GM21447 (cell line): ENCODE results near the gene CAPN9.
"Not testable (repeated sequence)": the region's sequence is repeated elsewhere in the genome, so short reads cannot be mapped to it uniquely, and the experiment has no call there.

ENCODE experiments used
- ATAC-seq: cut with Tn5 transposase; IDR thresholded peaks from one replicate; pipeline ENCODE4 v1.9.1; 2021; ENCODE audit not compliant: unreplicated experiment

Gene CAPN9

DNA sequence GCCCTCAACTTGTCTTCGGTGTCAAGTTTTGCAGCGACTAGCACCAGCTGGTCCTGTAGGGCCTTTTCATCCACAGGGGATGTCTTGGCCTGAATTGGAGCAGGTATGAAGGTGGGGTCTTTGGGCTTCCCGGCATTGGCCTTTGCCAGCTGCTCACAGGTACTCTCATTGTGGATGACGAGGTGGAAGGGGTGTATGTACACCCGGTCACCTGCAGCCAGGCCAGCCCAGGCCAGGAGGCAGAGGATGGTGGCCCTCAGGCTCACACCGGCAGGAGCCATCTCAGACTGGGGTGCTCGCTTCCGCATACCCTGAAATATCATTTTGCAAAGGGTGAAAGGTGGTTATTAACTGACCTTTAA, 36.7 kb upstream of the CAPN9 start:
- no peak for ATAC-seq

DNA sequence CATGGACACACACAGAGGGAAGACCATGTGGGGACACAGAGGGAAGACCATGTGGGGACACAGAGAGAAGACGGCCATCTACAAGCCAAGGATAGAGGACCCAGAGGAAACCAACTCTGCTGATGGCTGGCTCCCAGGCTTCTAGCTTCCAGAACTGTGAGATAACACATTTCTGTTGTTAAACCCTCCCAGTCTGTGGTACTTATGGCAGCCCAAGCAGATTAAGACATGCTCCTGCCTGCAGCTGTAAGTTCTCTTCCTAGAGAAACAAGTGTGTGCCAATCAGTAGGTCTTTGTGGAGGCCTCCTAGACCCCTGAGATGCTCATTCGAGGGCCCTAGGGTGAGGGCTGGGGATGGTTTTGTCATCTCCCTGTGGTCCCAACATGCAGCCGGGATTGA, 35.9 kb upstream of the CAPN9 start:
- ATAC-seq = no peak

DNA sequence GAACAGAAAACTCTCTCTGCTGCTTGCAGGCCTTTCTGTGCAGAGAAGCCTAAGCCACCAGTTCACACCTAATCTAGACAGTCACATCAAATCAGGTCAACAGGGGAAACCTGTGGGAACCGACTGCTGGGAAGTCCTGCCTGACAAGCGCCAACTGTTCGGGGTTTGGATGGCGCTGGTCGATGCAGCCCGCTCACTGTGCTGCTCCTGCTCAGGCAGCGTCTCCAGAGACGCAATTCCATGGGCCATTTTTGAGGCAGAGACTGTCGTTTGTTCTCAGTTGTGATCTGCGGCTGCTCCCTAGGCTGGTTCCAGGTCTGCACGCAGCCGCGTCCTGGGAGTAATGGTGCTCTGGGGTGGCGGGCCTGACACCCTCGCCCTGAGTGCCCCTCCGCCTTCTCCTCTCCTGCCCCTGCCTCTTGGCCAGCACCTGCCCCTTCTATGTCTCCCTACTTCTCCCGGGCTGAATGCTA, 34.7 kb upstream of the CAPN9 start:
- ATAC-seq = no peak

DNA sequence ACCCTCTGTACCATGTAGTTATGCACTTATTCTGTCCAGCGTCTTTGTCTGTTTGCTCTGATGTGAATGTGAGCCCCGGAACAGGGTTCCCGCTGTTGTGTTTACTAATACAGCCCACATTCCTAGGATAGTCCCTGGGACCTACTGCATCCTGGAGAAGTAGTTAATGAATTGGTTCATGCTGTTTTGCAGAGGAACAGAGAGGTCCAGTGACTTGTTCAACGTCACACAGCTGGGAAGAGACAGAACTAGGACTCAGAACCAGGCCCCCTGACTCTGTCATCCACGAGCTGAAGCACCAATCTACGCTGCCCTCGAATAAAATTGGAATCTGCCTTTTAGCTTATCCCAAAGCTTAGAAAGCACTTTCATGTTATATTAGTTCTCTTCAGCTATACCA, 34.0 kb upstream of the CAPN9 start:
- no peak for ATAC-seq

DNA sequence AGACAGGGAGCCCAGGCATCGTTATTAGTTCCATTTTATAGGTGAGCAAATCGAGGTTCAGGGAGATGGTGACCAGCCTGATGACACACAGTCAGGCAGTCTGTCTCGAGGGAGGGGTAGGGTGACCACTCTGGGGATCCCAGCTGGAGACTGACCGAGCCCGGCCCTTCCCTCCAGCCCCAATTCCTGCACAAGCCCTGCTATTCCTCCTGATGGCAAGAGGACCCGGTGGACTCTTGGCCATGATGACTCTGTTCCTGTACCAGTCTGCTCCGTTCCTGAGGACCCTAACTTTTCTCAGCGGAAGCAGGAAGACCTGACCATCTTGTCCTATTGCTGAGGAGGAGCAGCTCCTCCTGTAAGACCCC, 33.7 kb upstream of the CAPN9 start:
- ATAC-seq = no peak

DNA sequence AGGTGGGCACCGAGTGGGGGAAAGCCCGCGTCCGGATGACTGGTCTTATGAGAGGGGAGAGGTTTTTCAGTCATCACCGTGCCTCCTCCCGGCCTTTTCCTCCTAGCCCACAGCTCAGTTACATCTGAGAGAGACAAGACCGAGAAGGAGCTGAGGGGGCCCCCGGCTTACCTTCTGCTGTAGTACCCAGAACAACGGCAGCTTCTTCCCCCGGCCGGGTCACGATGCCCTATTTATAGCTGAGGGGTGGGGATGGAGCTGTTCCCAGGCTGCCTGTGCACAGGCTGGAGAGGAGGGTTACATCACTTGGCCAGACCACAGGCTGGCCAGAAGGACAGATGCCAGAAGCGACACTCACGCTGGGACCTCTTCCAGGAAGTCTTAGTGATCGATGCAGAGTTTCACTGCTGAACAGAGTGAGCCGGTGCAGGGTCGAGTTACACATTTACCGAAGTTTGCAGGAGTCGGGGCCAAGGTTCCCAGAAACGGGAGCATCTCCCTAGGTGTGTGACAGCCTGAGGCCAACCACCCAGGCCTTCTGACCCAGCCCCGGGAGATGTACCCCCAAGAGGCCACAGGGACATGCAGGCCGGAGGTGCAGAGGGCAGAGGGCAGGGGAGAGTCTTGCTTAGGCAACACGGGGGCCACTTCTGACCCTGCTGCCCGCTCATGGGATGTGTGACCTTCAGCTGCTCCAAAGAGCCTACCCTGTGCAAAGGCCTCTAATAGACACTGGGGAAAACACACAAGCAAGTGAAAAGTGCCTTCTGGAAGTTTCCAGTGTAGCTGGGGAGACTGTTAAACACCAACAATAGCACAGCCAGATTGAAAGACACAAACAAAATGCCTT, 33.0 kb upstream of the CAPN9 start, which contains the start of gene AGT:
TSS of gene AGT (minus strand) at position 208 of the 850 bp plus-strand sequence. CDS start 3,299 bp downstream, outside the sequence.
- no peak for ATAC-seq

DNA sequence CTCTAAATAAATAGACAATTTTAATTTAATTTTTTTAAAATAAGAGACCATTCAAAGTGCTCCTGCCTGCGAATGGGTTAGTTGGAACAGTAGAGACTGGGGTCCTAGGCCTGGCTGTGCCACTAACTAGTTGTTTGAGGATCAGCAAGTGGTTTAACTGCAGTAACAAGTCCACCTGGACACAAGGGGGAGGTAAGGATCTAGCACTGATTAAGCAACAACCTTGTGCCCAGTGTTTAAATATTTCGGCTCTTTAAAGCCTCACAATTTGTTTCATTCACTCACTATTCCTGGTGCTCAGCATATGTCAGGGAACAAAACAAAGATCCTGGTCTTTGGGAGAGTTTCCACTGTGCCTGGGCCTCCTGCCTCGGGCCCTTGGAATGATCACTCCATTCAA, 31.7 kb upstream of the CAPN9 start:
- ATAC-seq = no peak

DNA sequence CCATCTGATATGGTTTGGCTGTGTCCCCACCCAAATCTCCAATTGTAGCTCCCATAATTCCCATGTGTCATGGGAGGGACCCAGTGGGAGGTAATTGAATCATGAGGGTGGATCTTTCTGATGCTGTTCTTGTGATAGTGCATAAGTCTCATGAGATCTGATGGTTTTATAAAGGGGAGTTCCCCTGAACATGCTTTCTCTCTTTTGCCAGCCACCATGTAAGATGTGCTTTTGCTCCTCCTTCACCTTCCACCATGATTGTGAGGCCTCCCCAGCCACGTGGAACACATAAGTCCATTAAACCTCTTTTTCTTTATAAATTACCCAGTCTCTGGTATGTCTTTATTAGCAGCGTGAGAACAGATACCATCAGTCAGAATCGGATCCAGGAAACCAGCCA, 30.7 kb upstream of the CAPN9 start:
- not testable (repeated sequence) for ATAC-seq

DNA sequence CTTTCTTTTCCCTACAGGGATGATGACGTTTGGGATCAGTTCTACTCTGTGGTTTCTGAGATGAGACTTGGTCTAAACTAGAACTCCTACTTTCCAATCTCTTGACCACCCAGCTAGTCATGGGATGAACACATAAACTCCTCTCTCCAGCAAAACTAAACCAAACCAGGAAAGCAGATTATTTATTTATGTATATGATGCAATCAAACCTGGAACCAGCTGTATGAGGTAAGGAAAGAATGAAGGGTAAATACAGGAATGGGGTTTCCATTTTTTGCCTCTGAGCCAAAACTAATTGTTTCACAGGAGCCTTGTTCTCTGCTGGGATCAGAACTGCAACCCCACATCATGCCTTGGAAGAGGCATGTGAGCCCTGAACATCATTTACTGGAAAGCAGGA, 29.9 kb upstream of the CAPN9 start:
- no peak for ATAC-seq

DNA sequence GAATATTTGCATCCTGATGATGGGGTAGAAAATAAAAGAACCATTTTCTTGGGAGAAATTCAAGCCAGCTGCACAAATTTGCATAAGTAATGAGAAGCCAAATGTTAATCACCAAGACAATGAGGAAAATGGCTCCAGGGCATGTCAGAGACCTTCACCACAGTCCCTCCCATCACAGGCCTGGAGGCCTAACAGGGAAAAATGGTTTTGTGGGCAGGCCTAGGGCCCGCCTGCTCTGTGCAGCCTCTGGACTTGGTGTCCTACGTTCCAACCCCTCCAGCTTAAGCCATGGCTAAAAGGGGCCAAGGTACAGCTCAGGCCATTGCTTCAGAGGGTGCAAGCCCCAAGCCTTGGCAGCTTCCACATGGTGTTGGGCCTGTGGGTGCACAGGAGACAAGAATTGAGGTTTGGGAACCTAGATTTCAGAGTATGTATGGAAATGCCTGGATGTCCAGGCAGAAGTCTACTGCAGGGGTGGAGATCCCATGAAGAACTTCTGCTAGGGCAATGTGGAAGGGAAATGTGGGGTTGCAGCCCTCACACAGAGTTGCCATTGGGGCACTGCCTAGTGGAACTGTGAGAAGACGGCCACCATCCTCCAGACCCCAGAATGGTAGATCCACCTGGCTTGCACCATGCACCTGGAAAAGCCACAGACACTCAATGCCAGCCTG, 25.2 kb upstream of the CAPN9 start:
- ATAC-seq = not testable (repeated sequence)

DNA sequence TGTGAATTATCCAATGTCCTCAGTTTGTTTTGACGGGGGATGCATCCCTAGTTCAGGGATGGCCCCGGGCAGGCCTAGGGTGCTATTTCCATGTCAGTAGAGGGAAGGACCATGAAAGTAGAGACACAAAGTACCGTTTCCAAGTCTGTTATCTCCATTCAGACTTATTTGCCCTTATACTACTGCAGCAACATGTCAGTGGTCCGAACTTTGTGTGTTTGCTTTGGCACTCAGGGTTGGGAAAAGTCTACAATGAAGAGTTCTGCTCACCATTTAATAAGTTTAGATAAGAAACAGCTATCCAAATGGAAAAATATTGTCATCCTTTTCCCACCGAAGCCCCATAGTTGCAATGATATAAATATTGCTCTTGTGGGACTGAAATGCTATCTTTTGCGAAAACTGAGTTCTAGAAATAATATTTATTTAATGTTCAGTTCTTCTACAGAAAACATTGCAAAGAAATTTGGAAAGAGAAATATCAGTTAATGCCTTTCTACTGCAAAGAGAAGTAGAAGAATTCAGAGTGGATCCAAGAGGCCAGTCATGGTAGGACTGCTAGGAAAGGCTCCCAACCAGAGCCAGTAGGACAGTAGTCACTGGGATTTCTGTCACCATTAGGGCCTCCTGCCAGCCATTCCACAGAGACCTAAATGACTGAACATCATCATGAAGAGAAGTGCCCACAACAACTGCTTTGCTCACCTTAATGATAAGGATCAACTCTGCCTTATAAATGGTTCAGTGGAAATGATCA, 21.8 kb upstream of the CAPN9 start:
- ATAC-seq = no peak

DNA sequence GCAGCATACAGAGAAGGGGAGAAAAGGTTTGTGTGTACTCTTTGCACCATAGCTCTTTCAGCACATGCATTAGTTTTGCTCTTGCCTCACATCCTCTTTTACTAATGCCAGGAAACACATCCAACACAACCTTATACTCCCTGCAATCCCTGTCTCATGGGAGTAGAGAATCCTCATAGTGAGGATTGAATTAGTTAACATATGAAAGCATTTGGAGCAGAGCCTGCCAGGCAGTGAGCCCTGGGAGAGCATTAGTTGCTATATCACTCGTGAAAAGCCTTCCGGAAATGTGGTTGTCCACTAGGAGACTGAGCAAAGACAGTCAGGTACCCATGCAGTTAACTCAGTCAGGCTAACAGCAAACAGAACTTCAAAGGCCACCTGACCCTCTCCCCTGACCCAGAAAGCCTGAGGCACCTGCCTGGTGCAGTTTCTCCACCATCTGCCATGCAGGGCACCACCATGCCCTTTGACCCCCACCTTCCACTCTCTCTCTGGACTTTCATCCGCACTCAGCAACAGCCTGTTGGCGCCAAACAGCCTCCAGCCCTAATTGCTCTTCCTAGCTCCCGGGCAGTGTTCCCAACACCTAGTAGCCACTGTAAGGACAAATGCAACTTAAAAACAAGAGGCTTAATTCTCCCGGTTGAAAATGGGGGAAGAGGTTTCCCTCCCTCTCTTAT, 18.3 kb upstream of the CAPN9 start:
- ATAC-seq = no peak

DNA sequence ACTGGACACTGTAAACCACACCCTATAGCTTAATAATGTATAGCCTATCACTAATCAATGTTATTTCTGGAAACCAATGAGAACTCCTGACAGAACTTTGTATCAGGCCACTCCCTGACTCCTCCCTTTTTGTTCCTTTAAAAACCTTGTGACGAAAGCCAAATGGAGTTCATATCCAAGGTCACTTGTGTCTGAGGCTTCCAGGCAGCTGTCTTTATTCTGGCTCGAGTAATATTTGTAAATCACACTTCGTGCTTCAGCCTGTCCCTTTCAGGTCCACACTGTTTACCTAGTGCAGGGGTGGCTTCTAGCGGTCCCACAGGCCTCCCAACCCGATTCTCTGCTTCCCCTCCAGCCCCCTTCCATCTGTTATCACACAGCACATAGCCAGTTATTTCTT, 16.2 kb upstream of the CAPN9 start:
- no peak for ATAC-seq

DNA sequence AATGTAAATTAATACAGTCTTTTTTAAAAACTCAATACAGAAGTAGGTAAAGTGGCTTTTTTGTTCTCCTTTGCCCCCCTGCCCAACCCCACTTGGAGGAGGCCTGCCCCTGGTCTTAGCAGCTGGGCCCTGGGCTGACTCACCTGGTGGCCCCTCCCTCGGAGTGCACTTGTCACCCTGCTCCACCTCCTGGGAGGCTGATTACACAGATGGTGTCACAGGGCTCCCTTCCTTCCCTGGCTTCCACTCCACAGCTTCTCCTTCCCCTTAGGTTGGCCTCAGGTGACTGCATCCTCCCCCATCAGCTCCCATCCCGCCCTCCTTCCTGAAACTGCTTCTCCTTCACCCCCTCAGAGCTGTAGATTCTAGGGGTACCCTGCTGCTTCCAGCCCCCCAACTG, 11.7 kb upstream of the CAPN9 start:
- ATAC-seq = no peak

DNA sequence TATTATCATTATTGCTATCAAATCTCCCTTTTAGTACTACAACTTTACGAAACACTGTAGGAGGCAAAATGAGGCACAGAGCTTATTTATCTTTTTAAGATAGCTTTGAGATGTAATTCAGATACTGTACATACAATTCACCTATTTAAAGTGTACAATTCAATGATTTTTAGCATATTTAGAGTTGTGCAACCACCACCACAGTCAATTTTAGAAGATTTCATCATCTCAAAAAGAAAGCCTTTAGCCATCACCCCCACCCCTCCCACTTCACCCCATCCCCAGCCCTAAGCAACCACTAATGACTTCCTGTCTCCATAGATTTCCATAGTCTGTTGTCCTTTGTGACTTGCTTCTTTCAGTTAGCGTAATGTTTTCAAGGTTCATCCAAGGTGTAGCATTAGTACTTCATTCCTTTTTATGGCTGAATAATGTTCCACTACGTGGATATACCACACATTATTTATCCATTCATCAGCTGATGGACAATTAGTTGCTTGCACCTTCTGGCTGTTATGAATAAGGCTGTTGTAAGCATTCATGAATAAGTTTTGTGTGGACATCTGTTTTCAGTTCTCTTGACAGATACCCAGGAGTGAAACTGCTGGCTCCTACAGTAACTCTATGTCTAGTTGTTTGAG, 9.4 kb upstream of the CAPN9 start:
- ATAC-seq = no peak

DNA sequence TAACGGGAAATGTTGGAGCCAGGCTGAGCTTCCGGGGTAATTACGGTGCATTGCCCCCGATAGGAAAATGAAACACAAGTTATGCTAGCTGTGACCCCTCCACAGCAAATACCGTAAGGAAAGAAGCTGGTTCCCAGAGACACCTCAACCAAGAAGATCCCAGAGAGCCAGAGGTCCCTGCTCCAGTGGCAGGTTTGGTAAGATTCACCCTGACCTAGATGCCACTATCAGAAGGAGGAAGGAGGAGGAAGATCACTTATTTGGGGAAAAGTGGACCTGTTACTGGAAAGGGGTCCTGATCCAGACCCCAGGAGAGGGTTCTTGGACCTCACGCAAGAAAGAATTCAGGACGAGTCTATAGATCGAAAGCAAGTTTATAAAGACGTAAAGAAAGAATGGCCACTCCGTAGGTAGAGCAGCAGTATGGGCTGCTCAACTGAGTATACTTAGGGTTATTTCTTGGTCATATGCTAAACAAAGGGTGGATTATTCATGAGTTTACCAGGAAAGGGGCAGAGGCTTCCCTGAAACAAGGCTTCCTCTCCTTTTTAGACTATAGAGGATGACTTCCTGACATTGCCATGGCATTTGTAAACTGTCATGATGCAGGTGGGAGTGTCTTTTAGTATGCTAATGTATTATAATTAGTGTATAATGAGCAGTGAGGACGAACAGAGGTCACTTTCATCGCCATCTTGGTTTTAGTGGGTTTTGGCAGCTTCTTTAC, 7.5 kb upstream of the CAPN9 start:
- no peak for ATAC-seq

DNA sequence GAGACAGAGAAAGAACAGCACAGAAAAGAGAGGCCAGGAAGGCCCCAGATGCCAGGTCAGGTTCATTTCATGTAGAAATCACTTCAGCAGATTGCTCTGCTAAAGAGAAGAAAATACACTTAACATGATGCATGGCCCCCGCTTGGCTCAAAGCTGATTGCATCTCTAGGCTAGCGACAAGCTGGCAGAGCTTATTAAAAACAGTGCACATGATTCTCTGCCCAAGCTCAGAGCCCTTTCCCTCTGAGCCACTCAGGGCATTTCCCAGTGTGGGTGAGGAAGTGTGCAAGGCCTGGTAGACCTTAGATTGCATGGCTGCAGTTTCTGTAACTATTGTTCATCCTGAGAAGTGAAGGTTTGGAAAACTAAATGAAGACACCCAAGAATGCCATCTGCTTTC, 3.3 kb upstream of the CAPN9 start:
- no peak for ATAC-seq

DNA sequence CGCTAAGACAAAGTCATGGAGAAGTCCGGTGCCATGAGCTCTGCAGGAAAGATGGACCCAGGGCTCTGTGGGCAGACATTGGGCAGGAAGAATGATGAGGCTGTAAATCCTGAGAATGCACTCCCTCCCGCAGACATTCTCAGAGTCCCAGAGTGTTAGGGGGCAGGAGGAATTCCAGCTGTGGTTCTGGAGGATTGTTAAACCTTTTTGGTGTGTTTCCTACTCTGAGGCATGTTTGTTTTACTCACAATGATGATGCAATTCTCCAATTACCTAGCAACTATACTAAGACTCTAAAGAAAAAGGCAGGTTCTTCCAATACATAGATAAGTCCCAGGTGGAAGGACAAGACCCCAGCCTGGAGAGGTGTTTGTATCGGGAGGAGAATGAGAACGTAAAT, 2.8 kb upstream of the CAPN9 start:
- no peak for ATAC-seq

DNA sequence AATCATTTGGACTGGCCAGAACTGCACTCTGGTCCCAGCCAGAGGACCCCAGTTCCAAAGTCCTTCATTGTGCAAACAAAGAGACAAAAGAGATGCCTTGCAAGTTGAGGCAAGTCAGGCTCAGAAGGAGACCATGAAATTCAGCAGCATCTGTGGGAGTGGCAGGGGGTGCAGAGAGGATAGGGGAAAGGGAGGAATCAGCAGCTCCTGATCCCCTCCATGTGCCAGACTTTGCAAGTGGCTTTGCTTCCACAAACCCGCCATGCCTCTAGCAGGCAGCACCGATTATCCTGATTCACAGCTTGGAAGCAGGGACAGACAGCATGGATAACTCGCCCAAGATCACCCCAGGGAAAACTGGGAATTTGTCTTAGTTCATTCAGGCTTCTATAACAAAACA, 2.1 kb upstream of the CAPN9 start:
- ATAC-seq = no peak

DNA sequence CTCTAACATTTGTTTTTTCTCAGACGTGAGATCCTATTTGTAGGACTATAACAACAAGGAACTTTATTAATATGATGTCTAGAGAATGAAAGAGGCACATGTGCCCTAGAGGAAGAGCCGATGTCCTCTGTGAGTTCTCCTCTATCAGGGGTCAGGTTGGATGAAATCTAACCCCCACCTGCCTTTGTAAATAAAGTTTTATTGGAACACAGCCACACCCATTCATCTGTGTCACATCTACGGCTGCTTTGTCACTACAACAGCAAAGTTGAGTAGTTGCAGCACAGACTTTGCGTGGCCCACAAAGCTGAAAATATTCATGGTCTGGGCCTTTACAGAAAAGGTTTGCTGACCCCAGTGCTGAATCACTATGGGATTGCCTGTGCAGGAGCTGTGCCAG, 571 bp upstream of the CAPN9 start:
- no peak for ATAC-seq
